A549 (cell line): Measurements from ENCODE around the gene MAP3K19. TPM values are rescaled to one million over a fixed set of nuclear protein-coding genes. Genes with fewer than 3 reads are reported as not detected.

Experiments used
- ATAC-seq, 2 experiments: fragments of 200-7000 bp in 1 of 2; fragments of >200 bp in 1 of 2; cut with Nextera tagmentation in 1 of 2; cut with Tn5 transposase in 1 of 2; 3 replicates each; pipeline versions ENCODE4 v1.8.0 to v1.9.1; 2018 to 2020; ENCODE audit warnings: mild to moderate bottlenecking in 1 of 2, moderate library complexity in 1 of 2
- CTCF ChIA-PET: fragments of 300-600 bp; sonication (Branson Sonifier 250); formaldehyde crosslinking; extraction: SDS; loops from one replicate; lab custom pipeline; 2021; ENCODE audit warnings: antibody characterized with exemption, inconsistent platforms; lab: Yijun Ruan, JAX
- POLR2A ChIA-PET: fragments of 350-600 bp; formaldehyde crosslinking; extraction: SDS; loops from one replicate; lab custom pipeline; 2021; ENCODE audit warnings: antibody characterized with exemption, inconsistent platforms; lab: Yijun Ruan, JAX
- DNase-seq, 2 experiments: peaks; one replicate each; pipeline versions ENCODE4 v3.0.0 to v3.0.0-alpha.2; 2011 to 2016; ENCODE audit warnings: low read depth in 1 of 2, low spot score in 1 of 2
- FAIRE-seq: peaks from 2 replicates; lab custom pipeline; 2011; peaks lifted over from hg19 to GRCh38; lab: Jason Lieb, UNC
- H3K27ac ChIP-seq, 2 experiments: fragments of >200 bp; sonication (Bioruptor Twin); formaldehyde crosslinking; 3 replicates each; pipeline ENCODE4 v1.5.1; 2016 to 2017
- H3K4me1 ChIP-seq: fragments of >200 bp; sonication (Bioruptor Twin); formaldehyde crosslinking; 3 replicates; pipeline ENCODE4 v1.6.1; 2016
- H3K4me2 ChIP-seq: fragments of >200 bp; sonication (Bioruptor Twin); formaldehyde crosslinking; 3 replicates; pipeline ENCODE4 v1.6.1; 2016
- H3K4me3 ChIP-seq: fragments of >200 bp; sonication (Bioruptor Twin); formaldehyde crosslinking; 3 replicates; pipeline ENCODE4 v1.5.1; 2016
- H3K9me3 ChIP-seq: fragments of >200 bp; sonication (Bioruptor Twin); formaldehyde crosslinking; 3 replicates; pipeline ENCODE4 v1.6.1; 2016
- BHLHE40 ChIP-seq: IDR thresholded peaks from 2 replicates; pipeline ENCODE4 v1.6.1; 2012; ENCODE audit warnings: low read depth, low read length, inconsistent platforms
- CBX2 ChIP-seq: fragments of 200-600 bp; sonication (generic); IDR thresholded peaks from 2 replicates; pipeline ENCODE4 v1.6.1; 2016; ENCODE audit warnings: low read depth, mild to moderate bottlenecking, borderline replicate concordance
- CHD4 ChIP-seq: fragments of 200-600 bp; sonication (generic); IDR thresholded peaks from 2 replicates; pipeline ENCODE4 v1.6.1; 2016; ENCODE audit warnings: antibody characterized with exemption, mild to moderate bottlenecking, borderline replicate concordance
- CTCF ChIP-seq: fragments of >200 bp; sonication (Bioruptor Twin); formaldehyde crosslinking; IDR thresholded peaks from 3 replicates; pipeline ENCODE4 v1.5.1; 2016
- EHMT2 ChIP-seq: fragments of 200-600 bp; sonication (generic); IDR thresholded peaks from 2 replicates; pipeline ENCODE4 v1.6.1; 2016; ENCODE audit warnings: antibody characterized with exemption, low read depth, mild to moderate bottlenecking, moderate library complexity
- ELK1 ChIP-seq: fragments of 150-350 bp; IDR thresholded peaks from 2 replicates; pipeline ENCODE4 v1.6.1; 2014; ENCODE audit warnings: low read depth, mild to moderate bottlenecking, low read length
- ESRRA ChIP-seq: fragments of 150-350 bp; IDR thresholded peaks from 2 replicates; pipeline ENCODE4 v1.6.1; 2014; ENCODE audit warnings: mild to moderate bottlenecking, low read length, borderline replicate concordance
- FOXS1 ChIP-seq: fragments of 250-450 bp; sonication (Bioruptor Pico); IDR thresholded peaks from 2 replicates; pipeline ENCODE4 v1.5.0; 2020; ENCODE audit warnings: mild to moderate bottlenecking, moderate library complexity
- GATA3 ChIP-seq: IDR thresholded peaks from 2 replicates; pipeline ENCODE4 v1.6.1; 2012; ENCODE audit warnings: borderline replicate concordance
- HES2 ChIP-seq: fragments of >200 bp; sonication (Bioruptor Twin); formaldehyde crosslinking; IDR thresholded peaks from 2 replicates; pipeline ENCODE4 v1.6.1; 2016
- HEYL ChIP-seq: fragments of 250-450 bp; sonication (Bioruptor Pico); IDR thresholded peaks from 2 replicates; pipeline ENCODE4 v1.8.0; 2021; ENCODE audit warnings: mild to moderate bottlenecking, moderate library complexity
- HMGXB4 ChIP-seq: fragments of 250-450 bp; sonication (Bioruptor Pico); IDR thresholded peaks from 2 replicates; pipeline ENCODE4 v1.5.0; 2021; ENCODE audit warnings: mild to moderate bottlenecking, moderate library complexity, borderline replicate concordance
- HOXA7 ChIP-seq: fragments of 250-450 bp; sonication (Bioruptor Pico); IDR thresholded peaks from 2 replicates; pipeline ENCODE4 v1.5.0; 2020; ENCODE audit warnings: mild to moderate bottlenecking, moderate library complexity
- HOXB13 ChIP-seq: fragments of 250-450 bp; sonication (Bioruptor Pico); IDR thresholded peaks from 2 replicates; pipeline ENCODE4 v1.5.0; 2020; ENCODE audit warnings: low read depth, mild to moderate bottlenecking, moderate library complexity
- JUN ChIP-seq, 2 experiments: fragments of >200 bp; sonication (Bioruptor Twin); formaldehyde crosslinking; IDR thresholded peaks; 2 replicates in 1 of 2; 3 replicates in 1 of 2; pipeline ENCODE4 v1.6.1; 2016 to 2017
- JUNB ChIP-seq: fragments of >200 bp; sonication (Bioruptor Twin); formaldehyde crosslinking; IDR thresholded peaks from 2 replicates; pipeline ENCODE4 v1.6.1; 2016
- KDM5A ChIP-seq: fragments of 200-600 bp; sonication (generic); IDR thresholded peaks from 2 replicates; pipeline ENCODE4 v1.6.1; 2016; ENCODE audit warnings: antibody characterized with exemption, mild to moderate bottlenecking
- MAX ChIP-seq: IDR thresholded peaks from 2 replicates; pipeline ENCODE4 v1.6.1; 2012
- MAZ ChIP-seq: fragments of 150-350 bp; IDR thresholded peaks from 2 replicates; pipeline ENCODE4 v1.6.1; 2014; ENCODE audit warnings: antibody characterized with exemption, low read depth, low read length, borderline replicate concordance
- POLR2AphosphoS2 ChIP-seq: conservative IDR thresholded peaks from 2 replicates; pipeline ENCODE4 v1.6.1; 2012; ENCODE audit warnings: low read length, improper control_type of control experiment, inconsistent platforms
- RCOR1 ChIP-seq: fragments of 150-350 bp; IDR thresholded peaks from 2 replicates; pipeline ENCODE4 v1.6.1; 2014; ENCODE audit warnings: antibody characterized with exemption, low read length, low read depth
- REST ChIP-seq: fragments of 200-600 bp; sonication (generic); IDR thresholded peaks from 2 replicates; pipeline ENCODE4 v1.6.1; 2016; ENCODE audit warnings: antibody characterized with exemption, mild to moderate bottlenecking, moderate library complexity
- RFX5 ChIP-seq: fragments of 450-650 bp; IDR thresholded peaks from 2 replicates; pipeline ENCODE4 v1.7.1; 2014; ENCODE audit warnings: antibody characterized with exemption, mild to moderate bottlenecking, moderate library complexity
- SREBF2 ChIP-seq: fragments of 450-650 bp; IDR thresholded peaks from 2 replicates; pipeline ENCODE4 v1.6.1; 2014; ENCODE audit warnings: mild to moderate bottlenecking, moderate library complexity
- ZFP36 ChIP-seq: fragments of 450-650 bp; IDR thresholded peaks from 2 replicates; pipeline ENCODE4 v1.6.1; 2014; ENCODE audit warnings: borderline replicate concordance; ENCODE audit not compliant: partially characterized antibody
- ZNF302 ChIP-seq: fragments of 250-450 bp; sonication (Bioruptor Pico); IDR thresholded peaks from 2 replicates; pipeline ENCODE4 v1.9.0; 2021; ENCODE audit warnings: inconsistent platforms, mild to moderate bottlenecking, moderate library complexity
- WGBS: methylation state at CpG from one replicate; pipeline ENCODE4 v1.1.6; 2017; ENCODE audit errors: missing lambda C conversion rate; 5-methylcytosine and 5-hydroxymethylcytosine counted together
- polyA minus RNA-seq: library from RNA; depleted of rRNA, polyadenylated mRNA; stranded (reverse); fragments of >200 nt; gene quantifications from 2 replicates; pipeline ENCODE4 v1.2.3, GENCODE V29; 2011; rRNA and poly(A)+ RNA removed
- polyA plus RNA-seq, 4 experiments: library from polyadenylated mRNA; depleted of rRNA in 3 of 4; stranded (reverse); fragments of >200 nt; fragmentation: RNase III in 1 of 4; extraction: RNeasy Plus Mini Kit Qiagen cat#74134 plus additional on column Dnase treatment in 1 of 4; gene quantifications; 2 replicates in 3 of 4; 3 replicates in 1 of 4; pipeline ENCODE4 v1.2.3, GENCODE V29; 2011 to 2017

The MAP3K19 gene
- polyA plus RNA-seq (2011; rRNA removed), result not detected in 2 replicates
- polyA plus RNA-seq (2012; cell fraction: cytosol; rRNA removed), result not detected in 2 replicates
- polyA plus RNA-seq (2012; cell fraction: nucleus; rRNA removed), result not detected in 2 replicates
- polyA plus RNA-seq (2017; fragmentation: RNase III; extraction: RNeasy Plus Mini Kit Qiagen cat#74134 plus additional on column Dnase treatment), result not detected in 3 replicates
- polyA minus RNA-seq, result not detected in 2 replicates

- Histone ChIP-seq H3K9me3 (no peaks in the 10 kb centered on the region), H3K27ac (no peak within 1 kb of the TSS), H3K4me2 (no peak within 1 kb of the TSS), H3K4me1 (no peaks in the 10 kb centered on the region), H3K4me3 (no peak within 1 kb of the TSS)
- POLR2A ChIA-PET, result no interaction called here
- DNase-seq (no peak), ATAC-seq (no peak), FAIRE-seq (no peak)
- TF ChIP-seq MAX, result no peak
- TF ChIP-seq EHMT2, result no peak
- no peak for TF ChIP-seq CTCF
- no peak for TF ChIP-seq MAZ
- no peak for TF ChIP-seq CHD4
- TF ChIP-seq SREBF2, result no peak
- no peak for TF ChIP-seq JUNB
- TF ChIP-seq KDM5A, result no peak
- no peak for TF ChIP-seq HEYL
- no peak for TF ChIP-seq HMGXB4 (CRISPR knock-in tag)
- no peak for TF ChIP-seq RCOR1
- no peak for TF ChIP-seq HOXB13 (CRISPR knock-in tag)
- TF ChIP-seq ELK1, result no peak
- TF ChIP-seq RFX5, result no peak
- no peak for TF ChIP-seq HES2
- TF ChIP-seq ZFP36, result no peak
- CTCF ChIA-PET, result interaction anchor here (1.6 kb wide), 1 partner anchor 43 kb away, joined by 5 read pairs; no protein-coding TSS in a partner anchor
These were observed at the start of gene MAP3K19 for GRCh38 chr2:135047300-135047699. TSS of gene MAP3K19 (minus strand) at chr2:135047447. CDS start at chr2:135024647, 22,800 bp downstream.

- H3K4me2 ChIP-seq, result no peak overlapping the region
- FAIRE-seq (no peak), ATAC-seq (no peak), DNase-seq (no peak)
- no peak overlapping the region for H3K4me3 ChIP-seq
- no peaks in the 10 kb centered on the region for H3K9me3 ChIP-seq
- POLR2A ChIA-PET, result no interaction called here
- CTCF ChIA-PET, result no interaction called here
- no peak overlapping the region for H3K27ac ChIP-seq
- 79% methylated on average over 4 of the region's 4 CpGs for WGBS
- H3K4me1 ChIP-seq, result peaks cover 22% of the 10 kb centered on the region
- no peak for TF ChIP-seq FOXS1 (CRISPR knock-in tag)
- TF ChIP-seq POLR2AphosphoS2, result no peak
- TF ChIP-seq GATA3, result no peak
- no peak for TF ChIP-seq KDM5A
- no peak for TF ChIP-seq ESRRA
- no peak for TF ChIP-seq REST
- no peak for TF ChIP-seq JUN (IDR thresholded peaks at IDR 0.05)
- no peak for TF ChIP-seq BHLHE40
- TF ChIP-seq HOXA7 (CRISPR knock-in tag), result no peak
- TF ChIP-seq ZNF302 (CRISPR knock-in tag), result no peak
- no peak for TF ChIP-seq CBX2
These were observed 49.6 kb upstream of the MAP3K19 start for GRCh38 chr2:135096665-135097446.
